Bladder microvascular endothelial cell (primary cell): Measurements from ENCODE around the gene ZNF835. TPM values are rescaled to one million over a fixed set of nuclear protein-coding genes. Genes with fewer than 3 reads are reported as not detected.

Experiments
- total RNA-seq: library from RNA; depleted of rRNA; stranded (reverse); fragments of >200 nt; gene quantifications from 2 replicates; pipeline ENCODE4 v1.2.3, GENCODE V29; 2014

ZNF835 gene
- 0.16 and 0.38 TPM in 2 replicates for total RNA-seq

GRCh38 chr19:56671613-56671994, at the start of gene ZNF835:
Gene ZNF835 (minus strand): TSS chr19:56671757. CDS start chr19:56665198, 6,559 bp downstream.

DNA sequence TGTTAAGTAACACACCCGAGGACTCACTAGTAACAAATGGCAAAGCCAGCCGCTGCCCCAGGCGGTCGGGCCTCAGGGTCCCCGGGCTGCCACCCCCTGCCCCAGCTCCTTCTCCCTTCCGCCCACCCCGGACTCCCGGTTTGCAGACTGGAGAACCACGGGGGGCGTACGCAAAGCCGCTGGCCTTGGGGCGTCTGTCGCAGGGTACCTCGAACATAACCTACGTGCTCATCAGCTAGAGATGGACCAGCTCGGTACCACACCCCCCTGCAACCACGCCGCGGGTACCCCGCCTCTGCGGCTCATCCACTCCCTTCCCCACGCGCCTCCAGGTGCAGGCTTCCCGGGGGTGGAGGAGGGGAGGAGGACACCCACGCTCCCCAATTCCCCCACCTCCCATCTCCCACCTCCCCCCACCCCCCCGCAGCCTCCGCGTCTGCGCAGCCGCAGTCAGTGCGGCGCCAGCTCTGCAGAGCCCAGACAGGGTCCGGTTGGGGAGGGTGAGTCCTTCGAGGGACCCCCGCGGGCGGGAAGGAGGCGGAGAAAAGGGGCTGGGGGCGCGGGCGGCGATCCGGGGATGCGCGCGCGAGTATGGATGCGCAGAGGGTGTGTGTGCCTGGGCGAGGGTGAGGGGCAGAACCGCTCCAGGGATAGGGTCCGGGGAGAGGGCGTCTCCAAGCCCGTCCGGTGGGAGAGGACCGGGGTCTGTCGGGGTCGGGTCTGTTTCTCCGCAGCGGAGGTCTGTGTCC, 28.7 kb downstream of the ZNF835 start, which contains the start of gene SMIM17:
SMIM17 (plus strand) TSS at position 449 of the 749 bp plus-strand sequence. CDS start 2,509 bp downstream, outside the sequence.

Other genes starting within 250 kb of the ZNF835 start
- 1.5 and 4.5 TPM in 2 replicates for gene ZNF667, start 194.4 kb downstream of the ZNF835 start, total RNA-seq
- gene ZNF471, start 163.9 kb downstream of the ZNF835 start, total RNA-seq, result 1.1 and 2.9 TPM in 2 replicates
- gene ZFP28, start 132.8 kb downstream of the ZNF835 start, total RNA-seq, result 4.9 and 7.7 TPM in 2 replicates
- 2.8 and 6.6 TPM in 2 replicates for gene ZNF470, start 104.3 kb downstream of the ZNF835 start, total RNA-seq
- gene ZNF71, start 76.5 kb downstream of the ZNF835 start, total RNA-seq, result 10.8 and 25.5 TPM in 2 replicates
- 0.16 and 0.63 TPM in 2 replicates for gene SMIM17, start 28.6 kb downstream of the ZNF835 start, total RNA-seq
- gene PEG3, start 169.0 kb upstream of the ZNF835 start, total RNA-seq, result 0.32 and 0.76 TPM in 2 replicates
- not detected in 2 replicates for gene ZIM2, start 169.0 kb upstream of the ZNF835 start, total RNA-seq